AG04449 (cell line): ENCODE data around the gene C2orf49.

Experiments used
- CTCF ChIA-PET: fragments of 350-600 bp; formaldehyde crosslinking; extraction: SDS; loops from one replicate; lab custom pipeline; 2021; ENCODE audit warnings: antibody characterized with exemption; lab: Yijun Ruan, JAX
- POLR2A ChIA-PET: fragments of 400-600, 350-600 bp; formaldehyde crosslinking; extraction: SDS; loops from one replicate; lab custom pipeline; 2020; ENCODE audit warnings: antibody characterized with exemption, inconsistent platforms; lab: Yijun Ruan, JAX
- DNase-seq: peaks from one replicate; pipeline ENCODE4 v3.0.0-alpha.2; 2010; ENCODE audit warnings: low read depth, low spot score
- H3K4me3 ChIP-seq: 2 replicates; pipeline ENCODE4 v1.5.1; 2011; ENCODE audit warnings: low read depth, mild to moderate bottlenecking, control low read depth, low read length
- TF ChIP-seq, protein P1 (sequence below): IDR thresholded peaks from one replicate; pipeline ENCODE4 v1.5.1; 2011; ENCODE audit warnings: mild to moderate bottlenecking, moderate library complexity, low read length, control low read depth, inconsistent platforms; ENCODE audit not compliant: insufficient read depth; ENCODE audit errors: missing control alignments

The C2orf49 gene

DNA sequence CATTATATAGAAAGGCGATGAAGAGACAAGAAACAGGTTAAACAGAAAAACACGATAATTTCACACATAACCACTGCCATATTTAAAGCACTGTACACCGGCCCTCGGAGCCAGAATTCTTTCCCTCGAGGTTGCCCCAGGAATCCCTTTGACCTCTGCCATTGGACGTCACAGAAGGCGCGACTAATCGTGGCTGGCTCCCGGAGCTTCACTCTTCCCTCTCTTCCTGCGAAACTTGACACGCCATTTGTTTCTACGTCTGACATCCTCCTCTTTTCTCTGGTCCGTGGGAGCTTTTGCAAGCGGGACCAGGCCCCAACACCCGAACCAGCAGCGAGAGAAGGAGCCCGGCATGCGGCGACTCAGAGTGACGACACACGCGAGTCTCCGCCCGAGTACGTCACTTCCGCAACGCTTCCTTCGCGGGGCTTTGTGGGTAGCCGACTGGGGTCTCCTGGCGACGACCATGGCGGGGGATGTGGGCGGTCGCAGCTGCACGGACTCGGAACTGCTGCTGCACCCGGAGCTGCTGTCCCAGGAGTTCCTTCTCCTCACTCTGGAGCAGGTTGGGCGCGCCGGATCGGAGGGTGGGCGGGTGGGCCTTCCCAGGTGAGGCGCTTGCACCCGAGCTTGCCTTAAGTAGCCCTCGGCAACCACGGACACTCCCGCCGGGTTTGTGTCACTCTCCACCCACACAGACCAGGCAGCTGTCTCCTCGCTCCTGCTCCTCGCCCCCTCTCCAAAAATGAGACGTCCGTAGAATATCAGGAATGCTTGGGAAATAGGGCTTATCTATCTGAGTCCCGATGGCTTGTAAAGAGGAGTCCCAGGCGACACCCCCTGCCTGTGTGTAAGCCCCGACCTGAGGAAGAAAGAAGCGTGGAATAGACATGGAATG lies at the start of gene C2orf49:
Gene C2orf49, plus strand, starts transcription at position 419 of the 898 bp plus-strand sequence. Its CDS starts 48 bp downstream, at position 467.
- H3K4me3 ChIP-seq = peak within 1 kb of the TSS; percentile 90
- ChIA-PET POLR2A (interaction anchor here (0.6 to 1.3 kb wide), 2 partner anchors 9 to 56 kb away, joined by 3 to 6 read pairs; no protein-coding TSS in a partner anchor), CTCF (interaction anchor here (1.1 to 16.0 kb wide), 3 partner anchors 9 to 204 kb away, joined by 3 to 476 read pairs (median 224); no protein-coding TSS in a partner anchor)
- TF ChIP-seq, protein P1, sequence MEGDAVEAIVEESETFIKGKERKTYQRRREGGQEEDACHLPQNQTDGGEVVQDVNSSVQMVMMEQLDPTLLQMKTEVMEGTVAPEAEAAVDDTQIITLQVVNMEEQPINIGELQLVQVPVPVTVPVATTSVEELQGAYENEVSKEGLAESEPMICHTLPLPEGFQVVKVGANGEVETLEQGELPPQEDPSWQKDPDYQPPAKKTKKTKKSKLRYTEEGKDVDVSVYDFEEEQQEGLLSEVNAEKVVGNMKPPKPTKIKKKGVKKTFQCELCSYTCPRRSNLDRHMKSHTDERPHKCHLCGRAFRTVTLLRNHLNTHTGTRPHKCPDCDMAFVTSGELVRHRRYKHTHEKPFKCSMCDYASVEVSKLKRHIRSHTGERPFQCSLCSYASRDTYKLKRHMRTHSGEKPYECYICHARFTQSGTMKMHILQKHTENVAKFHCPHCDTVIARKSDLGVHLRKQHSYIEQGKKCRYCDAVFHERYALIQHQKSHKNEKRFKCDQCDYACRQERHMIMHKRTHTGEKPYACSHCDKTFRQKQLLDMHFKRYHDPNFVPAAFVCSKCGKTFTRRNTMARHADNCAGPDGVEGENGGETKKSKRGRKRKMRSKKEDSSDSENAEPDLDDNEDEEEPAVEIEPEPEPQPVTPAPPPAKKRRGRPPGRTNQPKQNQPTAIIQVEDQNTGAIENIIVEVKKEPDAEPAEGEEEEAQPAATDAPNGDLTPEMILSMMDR = no peak
- DNase-seq = no peak

DNA sequence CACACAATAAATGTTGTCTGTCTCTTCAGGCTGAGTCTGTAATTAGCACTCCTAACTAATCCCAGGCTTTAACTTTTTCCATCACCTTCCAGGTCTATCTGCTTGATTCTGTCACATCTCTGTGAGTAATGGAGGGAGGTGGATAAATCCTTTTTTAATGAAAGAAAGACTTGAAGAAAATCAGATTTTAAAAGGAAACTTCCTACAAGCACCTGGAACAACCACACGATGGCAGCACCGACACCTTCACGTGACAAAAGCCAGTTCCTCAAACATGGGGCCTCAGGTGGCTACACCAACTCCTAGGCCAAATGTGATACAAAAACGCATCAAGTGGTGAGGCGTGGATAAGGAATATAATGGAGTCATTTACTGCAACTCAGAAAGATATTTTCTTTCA lies 49.6 kb upstream of the C2orf49 start:
- ChIA-PET CTCF (interaction anchor here (0.6 to 2.1 kb wide), 21 partner anchors 9 to 257 kb away, joined by 3 to 9 read pairs (median 5); no protein-coding TSS in a partner anchor), POLR2A (no interaction called here)
- no peak overlapping the region for H3K4me3 ChIP-seq
- TF ChIP-seq, protein P1 = peak; percentile 26
- no peak for DNase-seq

DNA sequence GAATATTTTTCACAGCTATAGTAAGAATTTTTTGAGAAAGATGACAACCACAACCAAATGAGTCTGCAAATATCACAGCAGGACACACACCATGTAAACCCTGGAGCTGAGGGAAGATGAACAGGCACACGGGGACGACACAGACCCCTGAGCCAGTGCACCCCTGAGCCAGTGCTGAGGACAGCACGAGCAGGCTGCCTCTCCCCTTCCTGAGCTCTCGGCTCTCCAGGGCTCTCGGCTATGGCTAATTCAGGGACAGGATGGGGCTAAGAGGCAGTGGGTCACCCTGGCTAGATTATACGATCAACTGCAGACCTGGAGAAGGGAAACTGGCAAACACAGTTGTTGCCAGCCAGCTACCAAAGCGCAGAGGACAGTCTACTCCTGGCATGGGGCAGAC lies 49.2 kb upstream of the C2orf49 start:
- POLR2A ChIA-PET = no interaction called here
- DNase-seq = no peak
- no peak overlapping the region for H3K4me3 ChIP-seq
- TF ChIP-seq, protein P1 = no peak
- CTCF ChIA-PET = interaction anchor here (0.6 to 2.1 kb wide), 21 partner anchors 9 to 256 kb away, joined by 3 to 9 read pairs (median 4); no protein-coding TSS in a partner anchor

DNA sequence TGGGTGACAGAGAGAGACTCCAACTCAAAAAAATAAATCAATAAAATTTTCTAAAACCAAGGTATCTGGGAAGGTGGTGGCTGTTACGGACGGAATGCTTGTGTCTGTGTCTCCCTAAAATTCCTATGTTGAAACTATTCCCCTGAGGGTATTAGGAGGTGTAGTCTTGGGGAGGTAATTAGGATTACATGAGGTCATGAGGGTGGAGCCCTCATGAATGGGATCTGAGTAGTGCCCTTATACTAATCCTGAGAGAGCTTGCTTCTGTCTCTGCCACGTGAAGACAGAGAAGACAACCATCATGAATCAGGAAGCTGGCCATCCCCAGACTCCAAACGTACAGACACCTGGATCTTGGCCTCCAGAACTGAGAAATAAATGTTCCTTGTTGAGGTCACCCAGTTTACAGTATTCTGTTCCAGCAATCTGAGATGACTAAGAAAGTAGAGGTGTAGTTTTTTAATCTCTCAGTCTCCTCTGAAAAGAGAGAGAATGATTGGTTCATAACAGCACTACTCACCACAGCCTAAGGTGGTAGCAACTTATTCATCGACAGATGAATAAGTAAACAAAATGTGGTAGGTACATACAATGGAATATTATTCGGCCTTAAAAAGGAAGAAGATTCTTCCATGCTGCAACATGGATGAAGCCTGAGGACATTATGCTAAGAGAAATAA lies 46.2 kb upstream of the C2orf49 start:
- no peak for DNase-seq
- H3K4me3 ChIP-seq = no peak overlapping the region
- CTCF ChIA-PET = interaction anchor here (0.6 kb wide), 1 partner anchor 57 kb away, joined by 3 read pairs; no protein-coding TSS in a partner anchor
- POLR2A ChIA-PET = no interaction called here
- TF ChIP-seq, protein P1 = no peak

DNA sequence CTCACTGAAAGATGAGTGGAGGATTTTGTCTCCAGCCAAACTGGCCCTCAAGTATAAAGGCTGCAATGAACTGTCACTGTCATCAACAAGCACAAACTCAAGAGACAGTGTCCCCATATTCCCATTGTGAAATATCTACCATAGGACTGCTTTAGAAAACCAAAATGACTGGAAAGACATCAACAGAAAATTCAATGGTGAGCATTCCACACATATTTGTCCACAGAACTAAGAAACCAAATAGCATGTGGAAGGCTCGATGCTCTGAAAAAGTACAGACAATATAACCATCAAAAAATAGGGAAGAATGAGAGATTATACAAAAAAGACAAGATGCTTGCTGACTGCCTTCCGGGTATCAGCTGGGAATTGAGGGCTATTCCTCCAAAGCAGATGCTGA lies 45.4 kb upstream of the C2orf49 start:
- TF ChIP-seq, protein P1 = no peak
- no peak for DNase-seq
- ChIA-PET POLR2A (no interaction called here), CTCF (interaction anchor here (0.7 to 5.4 kb wide), 8 partner anchors 17 to 194 kb away, joined by 3 to 161 read pairs (median 14); no protein-coding TSS in a partner anchor)
- H3K4me3 ChIP-seq = no peak overlapping the region
